H9 (cell line): ENCODE measurements around the gene PIK3CD. TPM values are rescaled to one million over a fixed set of nuclear protein-coding genes. Genes with fewer than 3 reads are reported as not detected.

ENCODE experiments used
- DNase-seq: peaks from one replicate; pipeline ENCODE4 v3.0.0-alpha.2; 2017
- H2AFZ ChIP-seq: one replicate; pipeline ENCODE4 v1.6.1; 2013; ENCODE audit warnings: mild to moderate bottlenecking, low read length, control low read depth, moderate library complexity
- H2AK5ac ChIP-seq: 2 replicates; pipeline ENCODE4 v1.6.1; 2013; ENCODE audit warnings: low read length, control low read depth, mixed read lengths; ENCODE audit not compliant: insufficient read length
- H2BK120ac ChIP-seq: one replicate; pipeline ENCODE4 v1.6.1; 2013; ENCODE audit warnings: low read depth, mild to moderate bottlenecking, low read length, control low read depth, inconsistent platforms; ENCODE audit not compliant: poor library complexity, severe bottlenecking
- H2BK12ac ChIP-seq: 2 replicates; pipeline ENCODE4 v1.6.1; 2013; ENCODE audit warnings: low read length, control low read depth, mixed read lengths, low read depth; ENCODE audit not compliant: insufficient read length
- H2BK15ac ChIP-seq: 2 replicates; pipeline ENCODE4 v1.6.1; 2013; ENCODE audit warnings: low read depth, low read length, control low read depth
- H2BK20ac ChIP-seq: one replicate; pipeline ENCODE4 v1.6.1; 2013; ENCODE audit warnings: low read depth, mild to moderate bottlenecking, low read length, control low read depth, inconsistent platforms; ENCODE audit not compliant: poor library complexity, severe bottlenecking
- H2BK5ac ChIP-seq: 2 replicates; pipeline ENCODE4 v1.6.1; 2013; ENCODE audit warnings: low read length, control low read depth, mixed read lengths; ENCODE audit not compliant: insufficient read length
- H3K14ac ChIP-seq: 2 replicates; pipeline ENCODE4 v1.6.1; 2013; ENCODE audit warnings: low read length, control low read depth; ENCODE audit not compliant: insufficient read depth
- H3K18ac ChIP-seq: 2 replicates; pipeline ENCODE4 v1.6.1; 2013; ENCODE audit warnings: low read depth, mild to moderate bottlenecking, mixed read lengths, low read length, control low read depth; ENCODE audit not compliant: insufficient read length
- H3K23ac ChIP-seq: 2 replicates; pipeline ENCODE4 v1.6.1; 2013; ENCODE audit warnings: low read length, control low read depth, mixed read lengths, low read depth; ENCODE audit not compliant: insufficient read length
- H3K23me2 ChIP-seq: 2 replicates; pipeline ENCODE4 v1.6.1; 2013; ENCODE audit warnings: low read depth, mild to moderate bottlenecking, mixed read lengths, low read length, control low read depth; ENCODE audit not compliant: insufficient read length, poor library complexity, severe bottlenecking
- H3K27ac ChIP-seq: 2 replicates; pipeline ENCODE4 v1.5.1; 2013; ENCODE audit warnings: low read length, control low read depth, mixed read lengths, low read depth; ENCODE audit not compliant: insufficient read length
- H3K27me3 ChIP-seq: 2 replicates; pipeline ENCODE4 v1.6.1; 2013; ENCODE audit warnings: low read length, control low read depth, inconsistent platforms; ENCODE audit not compliant: insufficient read depth
- H3K4ac ChIP-seq: 2 replicates; pipeline ENCODE4 v1.6.1; 2013; ENCODE audit warnings: low read depth, mild to moderate bottlenecking, control low read depth, inconsistent platforms, low read length, moderate library complexity
- H3K4me1 ChIP-seq: 2 replicates; pipeline ENCODE4 v1.6.1; 2013; ENCODE audit warnings: low read length, control low read depth, inconsistent platforms; ENCODE audit not compliant: insufficient read depth
- H3K4me2 ChIP-seq: 2 replicates; pipeline ENCODE4 v1.6.1; 2013; ENCODE audit warnings: low read length, control low read depth, mixed read lengths; ENCODE audit not compliant: insufficient read length, insufficient read depth
- H3K56ac ChIP-seq: 2 replicates; pipeline ENCODE4 v1.6.1; 2013; ENCODE audit warnings: low read depth, mild to moderate bottlenecking, mixed read lengths, low read length, control low read depth; ENCODE audit not compliant: insufficient read length
- H3K79me1 ChIP-seq: 2 replicates; pipeline ENCODE4 v1.6.1; 2013; ENCODE audit warnings: low read depth, mild to moderate bottlenecking, moderate library complexity, low read length, control low read depth, inconsistent platforms; ENCODE audit not compliant: insufficient read depth, poor library complexity, severe bottlenecking
- H3K79me2 ChIP-seq: 2 replicates; pipeline ENCODE4 v1.6.1; 2013; ENCODE audit warnings: low read length, control low read depth, inconsistent platforms; ENCODE audit not compliant: insufficient read depth
- H3K9ac ChIP-seq: 2 replicates; pipeline ENCODE4 v1.6.1; 2013; ENCODE audit warnings: low read length, control low read depth, mixed read lengths; ENCODE audit not compliant: insufficient read length; ENCODE audit errors: extremely low read depth
- H3K9me3 ChIP-seq: one replicate; pipeline ENCODE4 v1.6.1; 2013; ENCODE audit warnings: low read depth, low read length, inconsistent platforms; ENCODE audit not compliant: control insufficient read depth
- H3T11ph ChIP-seq: one replicate; pipeline ENCODE4 v1.6.1; 2013; ENCODE audit warnings: mild to moderate bottlenecking, low read length, control low read depth, inconsistent platforms
- H4K20me1 ChIP-seq: one replicate; pipeline ENCODE4 v1.6.1; 2013; ENCODE audit not compliant: control insufficient read depth, insufficient read length, insufficient read depth
- H4K5ac ChIP-seq: 2 replicates; pipeline ENCODE4 v1.6.1; 2013; ENCODE audit warnings: low read depth, mild to moderate bottlenecking, mixed read lengths, low read length, control low read depth; ENCODE audit not compliant: insufficient read length
- H4K8ac ChIP-seq: replicated peaks from 2 replicates; pipeline ENCODE4 v1.6.1; 2013; ENCODE audit warnings: low read length, control low read depth, mixed read lengths, low read depth; ENCODE audit not compliant: insufficient read length
- H4K91ac ChIP-seq: 2 replicates; pipeline ENCODE4 v1.6.1; 2013; ENCODE audit warnings: low read depth, mild to moderate bottlenecking, moderate library complexity, mixed read lengths, low read length, control low read depth; ENCODE audit not compliant: insufficient read length
- H3K27ac Mint-ChIP-seq, 3 experiments: 2 replicates in 2 of 3; 3 replicates in 1 of 3; pipeline ENCODE4 v1.8.0; 2020 to 2021; ENCODE audit warnings: mixed read lengths in 3 of 3, mild to moderate bottlenecking in 1 of 3, moderate library complexity in 1 of 3
- H3K27me3 Mint-ChIP-seq: 2 replicates; pipeline ENCODE4 v1.8.0; 2021; ENCODE audit warnings: low read depth, mild to moderate bottlenecking, moderate library complexity, mixed read lengths
- H3K36me3 Mint-ChIP-seq, 3 experiments: 2 replicates in 2 of 3; 3 replicates in 1 of 3; pipeline ENCODE4 v1.8.0; 2020 to 2021; ENCODE audit warnings: low read depth in 3 of 3, mixed read lengths in 3 of 3; ENCODE audit not compliant: insufficient read depth in 1 of 3
- H3K4me1 Mint-ChIP-seq, 2 experiments: 2 replicates each; pipeline ENCODE4 v1.8.0; 2020; ENCODE audit warnings: mixed read lengths in 2 of 2
- H3K4me3 Mint-ChIP-seq, 2 experiments: 2 replicates in 1 of 2; 3 replicates in 1 of 2; pipeline ENCODE4 v1.8.0; 2020 to 2021; ENCODE audit warnings: mild to moderate bottlenecking in 2 of 2, mixed read lengths in 2 of 2, moderate library complexity in 1 of 2
- H3K9me3 Mint-ChIP-seq, 2 experiments: 2 replicates in 1 of 2; 3 replicates in 1 of 2; pipeline ENCODE4 v1.8.0; 2020; ENCODE audit warnings: mild to moderate bottlenecking in 2 of 2, mixed read lengths in 2 of 2, moderate library complexity in 1 of 2
- WGBS: extraction: QIAGEN DNeasy Blood & Tissue Kit; methylation state at CpG from one replicate; pipeline ENCODE4 v1.1.7; 2013; ENCODE audit warnings: missing lambda C conversion rate, low lambda C conversion rate, mixed read lengths; ENCODE audit not compliant: insufficient read length; ENCODE audit errors: extremely low coverage; 5-methylcytosine and 5-hydroxymethylcytosine counted together
- total RNA-seq: library from RNA; stranded (reverse); gene quantifications from 2 replicates; pipeline ENCODE4 v1.2.1, GENCODE V29; 2021
- TF ChIP-seq, protein P1 (sequence below): fragments of 200-600 bp; sonication (generic); conservative IDR thresholded peaks from 3 replicates; pipeline ENCODE4 v1.8.0; 2021; ENCODE audit warnings: antibody characterized with exemption, mild to moderate bottlenecking

PIK3CD gene
- total RNA-seq, 1 experiment from 2014 or later: 10.0 TPM

GRCh38 chr1:9730096-9730901, 78.8 kb downstream of the PIK3CD start:
- no peaks in the 10 kb centered on the region for H3K9me3 Mint-ChIP-seq
- H3K4me1 Mint-ChIP-seq: no peaks in the 10 kb centered on the region; a peak in 1 of 4 replicates
- Histone ChIP-seq H4K20me1 (no peaks in the 10 kb centered on the region), H3K9me3 (peaks cover 5% of the 10 kb centered on the region), H3T11ph (no peak overlapping the region), H4K8ac (no peak overlapping the region), H2AK5ac (no peak overlapping the region), H3K27ac (no peak overlapping the region), H3K23ac (no peak overlapping the region), H2BK20ac (no peak overlapping the region), H3K4me1 (no peaks in the 10 kb centered on the region), H3K9ac (no peak overlapping the region), H3K23me2 (no peaks in the 10 kb centered on the region), H2BK15ac (no peak overlapping the region), H3K27me3 (no peaks in the 10 kb centered on the region), H2AFZ (no peak overlapping the region), H2BK5ac (no peak overlapping the region), H3K4ac (no peak overlapping the region), H3K56ac (no peak overlapping the region), H4K5ac (no peak overlapping the region), H3K18ac (no peak overlapping the region), H2BK120ac (no peak overlapping the region), H3K14ac (no peak overlapping the region; the same call in 1 of the 2 replicates), H4K91ac (no peak overlapping the region), H3K4me2 (no peak overlapping the region), H3K79me2 (no peaks in the 10 kb centered on the region), H3K79me1 (no peaks in the 10 kb centered on the region), H2BK12ac (no peak overlapping the region)
- DNase-seq: no peak
- WGBS: no CpG with 5 or more reads among the region's 45 CpGs
- H3K27ac Mint-ChIP-seq: peak overlapping the region in 2 of 3 experiments; percentile 15 to 24; a peak in 2 of 7 replicates
- H3K36me3 Mint-ChIP-seq: peaks cover 57 to 79% (median 74%) of the 10 kb centered on the region in 3 experiments
- TF ChIP-seq, protein P1, sequence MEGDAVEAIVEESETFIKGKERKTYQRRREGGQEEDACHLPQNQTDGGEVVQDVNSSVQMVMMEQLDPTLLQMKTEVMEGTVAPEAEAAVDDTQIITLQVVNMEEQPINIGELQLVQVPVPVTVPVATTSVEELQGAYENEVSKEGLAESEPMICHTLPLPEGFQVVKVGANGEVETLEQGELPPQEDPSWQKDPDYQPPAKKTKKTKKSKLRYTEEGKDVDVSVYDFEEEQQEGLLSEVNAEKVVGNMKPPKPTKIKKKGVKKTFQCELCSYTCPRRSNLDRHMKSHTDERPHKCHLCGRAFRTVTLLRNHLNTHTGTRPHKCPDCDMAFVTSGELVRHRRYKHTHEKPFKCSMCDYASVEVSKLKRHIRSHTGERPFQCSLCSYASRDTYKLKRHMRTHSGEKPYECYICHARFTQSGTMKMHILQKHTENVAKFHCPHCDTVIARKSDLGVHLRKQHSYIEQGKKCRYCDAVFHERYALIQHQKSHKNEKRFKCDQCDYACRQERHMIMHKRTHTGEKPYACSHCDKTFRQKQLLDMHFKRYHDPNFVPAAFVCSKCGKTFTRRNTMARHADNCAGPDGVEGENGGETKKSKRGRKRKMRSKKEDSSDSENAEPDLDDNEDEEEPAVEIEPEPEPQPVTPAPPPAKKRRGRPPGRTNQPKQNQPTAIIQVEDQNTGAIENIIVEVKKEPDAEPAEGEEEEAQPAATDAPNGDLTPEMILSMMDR: no peak
- H3K27me3 Mint-ChIP-seq: peaks cover 2% of the 10 kb centered on the region; the same call in 1 of the 2 replicates
- no peak overlapping the region for H3K4me3 Mint-ChIP-seq
